ENCODE data around the gene TEX2. TPM values are rescaled to one million over a fixed set of nuclear protein-coding genes. Genes with fewer than 3 reads are reported as not detected.

The TEX2 gene
- total and polyA plus RNA-seq, 2 donors from 2014 or later: 14.0 to 39.1 TPM

GRCh38 chr17:64148017-64148631 lies 114.9 kb downstream of the TEX2 start:
- no peak for DNase-seq
- peaks cover 5 to 12% (median 8%) of the 10 kb centered on the region in 3 donors for H3K4me1 ChIP-seq (ENCODE audit: control insufficient read depth in 2 of 3, insufficient read depth in 2 of 3, low read depth in 1 of 3, low read length in 3 of 3)
- intact Hi-C loops (cut with DNase I): no loop called here
- H3K9ac ChIP-seq (ENCODE audit: low read length in 3 of 3): no peak overlapping the region
- H3K9me3 ChIP-seq (ENCODE audit: control insufficient read depth in 2 of 3, insufficient read depth in 1 of 3, low read length in 3 of 3): no peaks in the 10 kb centered on the region
- TF ChIP-seq CTCF (IDR thresholded peaks at IDR 0.05; ENCODE audit: borderline replicate concordance, extremely low read depth, insufficient read depth): no peak
- no peaks in the 10 kb centered on the region for H3K27me3 ChIP-seq (ENCODE audit: control insufficient read depth, insufficient read depth, low read length)
- FAIRE-seq: no peak
- peak overlapping the region; percentile 10 to 54 for H3K27ac ChIP-seq (ENCODE audit: low read depth in 2 of 2, low read length in 2 of 2)
- no peak overlapping the region for H3K4me3 ChIP-seq (ENCODE audit: low read length in 3 of 3)
- peaks cover 2 to 12% (median 4%) of the 10 kb centered on the region in 3 donors for H3K36me3 ChIP-seq (ENCODE audit: control insufficient read depth in 2 of 3, insufficient read depth in 3 of 3, low read length in 3 of 3)

GRCh38 chr17:64147110-64148016 lies 115.7 kb downstream of the TEX2 start:
- H3K4me1 ChIP-seq (ENCODE audit: control insufficient read depth in 2 of 3, insufficient read depth in 2 of 3, low read depth in 1 of 3, low read length in 3 of 3): peaks cover 5 to 12% (median 8%) of the 10 kb centered on the region in 3 donors
- H3K9ac ChIP-seq (ENCODE audit: low read length in 3 of 3): peak overlapping the region; percentile 72 to 98 (median 92)
- intact Hi-C loops (cut with DNase I): no loop called here
- peak overlapping the region; percentile 95 to 98 for H3K27ac ChIP-seq (ENCODE audit: low read depth in 2 of 2, low read length in 2 of 2)
- DNase-seq: no peak
- no peak for TF ChIP-seq CTCF (IDR thresholded peaks at IDR 0.05; ENCODE audit: borderline replicate concordance, extremely low read depth, insufficient read depth)
- no peaks in the 10 kb centered on the region for H3K9me3 ChIP-seq (ENCODE audit: control insufficient read depth in 2 of 3, insufficient read depth in 1 of 3, low read length in 3 of 3)
- no peak for FAIRE-seq
- H3K4me3 ChIP-seq (ENCODE audit: low read length in 3 of 3): peak overlapping the region; percentile 89 to 98 (median 95)
- no peaks in the 10 kb centered on the region for H3K27me3 ChIP-seq (ENCODE audit: control insufficient read depth, insufficient read depth, low read length)
- H3K36me3 ChIP-seq (ENCODE audit: control insufficient read depth in 2 of 3, insufficient read depth in 3 of 3, low read length in 3 of 3): peaks cover 2 to 6% (median 3%) of the 10 kb centered on the region in 3 donors

GRCh38 chr17:64146418-64147109 lies 116.5 kb downstream of the TEX2 start:
- peak overlapping the region; percentile 95 to 98 for H3K27ac ChIP-seq (ENCODE audit: low read depth in 2 of 2, low read length in 2 of 2)
- no peaks in the 10 kb centered on the region for H3K27me3 ChIP-seq (ENCODE audit: control insufficient read depth, insufficient read depth, low read length)
- no peak for FAIRE-seq
- intact Hi-C loops (cut with DNase I): no loop called here
- peak overlapping the region; percentile 89 to 98 (median 95) for H3K4me3 ChIP-seq (ENCODE audit: low read length in 3 of 3)
- no peaks in the 10 kb centered on the region for H3K36me3 ChIP-seq (ENCODE audit: control insufficient read depth in 2 of 3, insufficient read depth in 3 of 3, low read length in 3 of 3)
- peak; percentile 62 to 87 (median 83) for DNase-seq
- H3K4me1 ChIP-seq (ENCODE audit: control insufficient read depth in 2 of 3, insufficient read depth in 2 of 3, low read depth in 1 of 3, low read length in 3 of 3): peaks cover 5 to 12% (median 8%) of the 10 kb centered on the region in 3 donors
- no peaks in the 10 kb centered on the region for H3K9me3 ChIP-seq (ENCODE audit: control insufficient read depth in 2 of 3, insufficient read depth in 1 of 3, low read length in 3 of 3)
- TF ChIP-seq CTCF (IDR thresholded peaks at IDR 0.05; ENCODE audit: borderline replicate concordance, extremely low read depth, insufficient read depth): no peak
- peak overlapping the region; percentile 72 to 98 (median 92) for H3K9ac ChIP-seq (ENCODE audit: low read length in 3 of 3)
